Measurements from ENCODE around the gene CCNF.
A peak's percentile ranks its signal among the peaks of the same experiment; 100 is the strongest.
"Not testable (repeated sequence)": the region's sequence is repeated elsewhere in the genome, so short reads cannot be mapped to it uniquely, and the experiment has no call there.

The CCNF gene

GRCh38 chr16:2429034-2429770, at the start of gene CCNF:
Gene CCNF, plus strand, starts transcription at chr16:2429447. Its CDS starts 35 bp downstream, at chr16:2429482.
- DNase-seq (ENCODE audit: extremely low read depth, low read depth), result peak; percentile 79
- TF ChIP-seq CTCF (IDR thresholded peaks at IDR 0.05; ENCODE audit: low read depth, low read length, missing control alignments), result no peak
- peak within 1 kb of the TSS; percentile 91 for H3K4me3 ChIP-seq (replicated peaks; ENCODE audit: low read depth, low read length)

GRCh38 chr16:2383501-2383900, 45.7 kb upstream of the CCNF start:
- no peak for DNase-seq (ENCODE audit: extremely low read depth, low read depth)
- TF ChIP-seq CTCF (IDR thresholded peaks at IDR 0.05; ENCODE audit: low read depth, low read length, missing control alignments), result no peak
- no peak overlapping the region for H3K4me3 ChIP-seq (replicated peaks; ENCODE audit: low read depth, low read length)

- TF ChIP-seq CTCF (IDR thresholded peaks at IDR 0.05; ENCODE audit: low read depth, low read length, missing control alignments), result no peak
- H3K4me3 ChIP-seq (replicated peaks; ENCODE audit: low read depth, low read length), result no peak overlapping the region
- no peak for DNase-seq (ENCODE audit: extremely low read depth, low read depth)
These were observed 44.8 kb upstream of the CCNF start for GRCh38 chr16:2384426-2384825.

- H3K4me3 ChIP-seq (replicated peaks; ENCODE audit: low read depth, low read length), result no peak overlapping the region
- TF ChIP-seq CTCF (IDR thresholded peaks at IDR 0.05; ENCODE audit: low read depth, low read length, missing control alignments), result no peak
- DNase-seq (ENCODE audit: extremely low read depth, low read depth), result no peak
These were observed 43.9 kb upstream of the CCNF start for GRCh38 chr16:2385190-2385836.

- not testable (repeated sequence) for DNase-seq (ENCODE audit: extremely low read depth, low read depth); H3K4me3 ChIP-seq (replicated peaks; ENCODE audit: low read depth, low read length)
These were observed 43.3 kb upstream of the CCNF start for GRCh38 chr16:2385982-2386381.

GRCh38 chr16:2386990-2387389, 42.3 kb upstream of the CCNF start:
- TF ChIP-seq CTCF (IDR thresholded peaks at IDR 0.05; ENCODE audit: low read depth, low read length, missing control alignments), result peak; percentile 25
- no peak overlapping the region for H3K4me3 ChIP-seq (replicated peaks; ENCODE audit: low read depth, low read length)
- no peak for DNase-seq (ENCODE audit: extremely low read depth, low read depth)

GRCh38 chr16:2388139-2388874, 40.9 kb upstream of the CCNF start:
- no peak overlapping the region for H3K4me3 ChIP-seq (replicated peaks; ENCODE audit: low read depth, low read length)
- DNase-seq (ENCODE audit: extremely low read depth, low read depth), result no peak
- no peak for TF ChIP-seq CTCF (IDR thresholded peaks at IDR 0.05; ENCODE audit: low read depth, low read length, missing control alignments)
